Endothelial cell of hepatic sinusoid (primary cell): ENCODE measurements around the gene UBE4B.

Experiments
- in situ Hi-C: cut with HindIII; loops from 2 replicates; pipeline ENCODE4 v1.10.0; 2017; ENCODE audit warnings: low sequenced_read_pairs

Gene UBE4B

DNA sequence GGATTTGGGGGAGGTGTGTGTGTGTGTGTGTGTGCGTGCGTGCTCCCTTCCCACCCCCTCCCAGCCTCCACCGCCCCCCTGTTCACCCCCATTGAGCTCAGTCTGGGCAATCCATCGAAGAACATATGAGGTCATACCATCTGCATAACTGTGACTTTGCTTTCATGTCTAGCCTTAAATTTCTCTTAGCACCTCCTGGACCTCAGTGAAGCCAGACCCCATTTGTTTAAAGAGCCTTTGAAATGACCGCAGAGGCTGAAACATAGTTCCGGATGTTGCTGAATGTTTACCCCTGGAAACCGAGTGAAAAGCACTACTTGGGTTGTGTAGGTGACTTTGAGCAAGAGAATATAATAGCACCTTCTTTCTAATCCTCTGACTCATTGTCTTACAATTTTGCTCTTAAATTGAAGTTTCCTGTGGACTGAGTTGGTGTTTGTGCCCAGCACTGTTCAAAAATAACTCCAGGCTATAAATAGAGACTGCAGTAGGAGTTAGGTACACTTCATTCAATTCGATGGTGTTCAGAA lies 75.4 kb downstream of the UBE4B start:
- in situ Hi-C loops, result no loop called here

DNA sequence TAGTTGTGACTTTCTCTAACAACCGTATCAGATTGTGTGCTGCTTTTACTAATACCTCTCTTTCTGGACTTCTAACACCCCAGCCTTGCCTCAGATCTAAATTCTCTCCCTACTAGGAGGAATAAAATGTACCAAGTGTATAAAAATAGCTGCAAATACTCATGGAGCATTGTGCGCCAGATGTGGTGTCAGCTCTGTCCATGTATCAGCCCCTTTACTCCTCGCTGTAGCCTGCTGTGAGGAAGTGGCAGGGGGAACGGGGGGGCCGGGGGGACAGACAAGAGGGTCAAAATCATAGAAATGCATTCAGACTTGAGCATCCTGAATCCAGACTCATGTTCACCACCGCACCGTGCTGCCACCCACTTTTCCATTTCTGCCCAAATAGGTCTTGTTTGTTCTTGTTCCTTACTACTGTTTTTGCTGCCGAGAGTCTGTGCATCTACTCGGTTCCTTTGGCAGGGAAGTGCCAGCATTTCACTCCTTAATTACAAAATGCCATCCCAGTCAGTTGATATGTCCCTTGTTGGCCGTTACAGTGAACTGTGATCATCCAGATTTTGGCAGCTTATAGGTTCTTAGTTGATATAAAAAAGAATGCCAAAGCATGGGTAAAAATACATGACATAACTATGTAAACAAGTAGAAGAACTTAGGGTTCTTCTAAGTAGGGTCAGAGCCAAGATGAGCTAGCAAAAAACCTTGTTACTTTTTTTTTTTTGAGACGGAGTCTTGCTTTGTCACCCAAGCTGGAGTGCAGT lies 76.4 kb downstream of the UBE4B start:
- in situ Hi-C loops, result no loop called here

DNA sequence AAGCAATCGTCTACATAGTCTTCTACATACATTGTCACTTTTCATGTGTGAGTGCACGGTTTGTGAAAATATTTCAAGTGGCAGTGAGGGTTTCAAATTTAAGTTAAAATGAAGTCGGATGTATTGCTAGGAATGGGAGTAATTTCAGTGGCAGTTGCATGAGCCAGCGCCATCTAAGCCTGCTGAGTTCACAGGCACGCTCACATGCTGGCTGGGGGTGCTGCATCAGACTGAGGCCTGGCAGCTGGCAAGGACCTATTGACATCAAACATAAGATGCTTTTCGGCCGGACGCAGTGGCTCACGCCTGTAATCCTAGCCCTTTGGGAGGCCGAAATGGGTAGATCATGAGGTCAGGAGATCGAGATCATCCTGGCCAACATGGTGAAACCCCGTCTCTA lies 80.7 kb downstream of the UBE4B start:
- in situ Hi-C loops, result no loop called here

DNA sequence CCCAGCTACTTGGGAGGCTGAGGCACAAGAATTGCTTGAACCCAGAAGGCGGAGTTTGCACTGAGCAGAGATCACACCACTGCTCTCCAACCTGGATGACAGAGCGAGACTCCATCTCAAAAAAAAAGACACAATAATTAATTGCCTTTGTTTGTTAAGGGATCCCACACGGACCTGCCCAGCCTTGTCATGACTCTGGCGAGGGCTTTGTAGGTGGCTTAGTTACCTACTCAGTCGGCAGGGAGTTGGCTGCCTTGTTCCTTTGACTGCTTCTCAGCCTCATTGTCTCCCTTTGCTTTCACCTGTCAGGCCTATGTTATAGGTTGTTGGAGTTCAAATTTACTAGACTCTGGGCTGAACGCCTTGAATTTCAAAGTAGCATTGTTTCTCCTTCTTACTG lies 82.0 kb downstream of the UBE4B start:
- in situ Hi-C loops, result no loop called here

DNA sequence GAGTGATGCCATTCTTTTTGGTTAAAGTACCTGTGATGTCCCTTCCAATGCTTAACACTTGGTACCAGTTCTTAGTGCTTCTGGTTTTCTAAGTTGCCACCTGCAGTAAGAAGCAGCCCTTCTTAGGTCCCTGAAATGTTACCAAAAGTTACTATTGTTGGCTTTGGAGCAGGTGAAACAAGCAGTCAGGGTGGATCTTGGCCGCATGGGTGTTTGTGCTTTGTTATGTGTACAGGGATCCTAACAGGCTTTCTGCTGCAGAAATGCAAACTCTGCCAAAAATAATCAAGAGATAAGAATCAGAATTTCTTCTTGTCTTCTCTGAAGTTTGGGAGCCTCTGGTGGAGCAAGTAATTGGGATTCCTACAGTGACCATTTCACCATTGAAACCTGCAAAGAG lies 84.4 kb downstream of the UBE4B start:
- in situ Hi-C loops, result no loop called here

GRCh38 chr1:10117865-10118264 lies 85.1 kb downstream of the UBE4B start:
- in situ Hi-C loops, result no loop called here

GRCh38 chr1:10121688-10122087 lies 88.9 kb downstream of the UBE4B start:
- in situ Hi-C loops, result no loop called here

GRCh38 chr1:10122926-10123325 lies 90.2 kb downstream of the UBE4B start:
- in situ Hi-C loops, result no loop called here

DNA sequence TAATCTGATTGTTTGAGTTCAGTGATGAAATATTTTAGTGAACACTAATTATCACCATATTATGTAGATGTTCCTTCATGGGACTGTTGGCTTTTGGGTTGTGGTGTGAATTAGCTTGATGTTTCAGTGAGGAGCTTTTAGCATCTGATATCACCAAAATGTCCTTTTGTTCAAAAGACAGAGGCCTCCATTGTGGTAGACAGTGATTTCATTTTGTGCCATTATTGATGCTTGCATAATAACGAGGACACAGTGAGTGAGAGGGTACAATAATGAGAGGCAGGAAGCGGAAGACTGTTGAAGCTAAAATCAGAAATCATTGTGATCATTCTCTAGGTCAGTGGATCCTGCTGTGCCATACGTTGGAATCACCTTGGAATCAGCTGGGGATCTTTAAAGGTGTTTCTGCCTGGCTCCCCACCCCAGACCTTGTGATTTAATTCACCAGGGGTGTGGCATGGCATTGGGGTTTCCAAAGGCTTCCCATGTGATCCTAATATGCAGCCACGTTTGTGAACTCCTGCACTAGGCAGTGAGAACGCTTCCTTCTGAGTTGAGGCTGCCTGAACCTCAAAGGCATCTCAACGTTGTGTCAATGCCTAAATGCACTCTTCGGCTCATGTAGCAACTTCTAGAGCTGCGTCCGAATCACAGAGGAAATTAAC lies 95.5 kb downstream of the UBE4B start:
- in situ Hi-C loops, result no loop called here

DNA sequence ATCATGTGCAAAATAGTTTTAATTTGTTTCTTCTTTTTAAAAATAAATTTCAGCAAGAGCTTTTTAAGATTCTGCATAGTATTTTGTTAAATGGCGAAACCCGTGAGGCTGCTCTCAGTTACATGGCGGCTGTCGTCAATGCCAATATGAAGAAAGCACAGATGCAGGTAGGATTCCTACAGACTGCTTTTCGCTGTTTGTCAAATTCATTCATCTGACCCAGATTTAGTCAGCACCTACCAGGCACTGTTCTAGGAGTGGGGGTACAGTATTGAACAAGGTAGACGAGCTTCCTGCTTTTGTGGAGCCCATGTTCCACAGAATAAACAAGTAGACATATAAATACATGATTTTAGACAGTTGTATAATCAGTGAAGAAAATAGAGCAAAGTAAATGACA lies 99.6 kb downstream of the UBE4B start:
- in situ Hi-C loops, result no loop called here

GRCh38 chr1:10132852-10133251 lies 100.1 kb downstream of the UBE4B start:
- in situ Hi-C loops, result no loop called here

DNA sequence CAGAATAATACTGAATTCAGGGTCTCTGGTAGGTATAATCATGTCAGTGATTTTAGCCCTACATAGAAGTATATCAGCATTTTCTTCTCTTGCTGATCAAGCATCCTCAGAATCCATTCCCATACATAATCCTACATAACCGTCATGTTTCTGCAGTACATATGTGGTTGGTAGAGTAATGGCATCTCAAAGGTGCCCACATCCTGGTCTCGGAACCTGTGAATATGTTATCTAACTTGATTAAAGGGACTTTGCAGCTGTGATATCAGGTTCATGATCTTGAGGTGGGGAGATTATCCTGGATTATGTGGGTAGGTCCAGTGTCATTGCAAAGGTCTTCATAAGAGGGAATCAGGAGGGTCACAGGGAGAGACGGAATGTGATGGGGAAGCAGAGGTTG lies 108.2 kb downstream of the UBE4B start:
- in situ Hi-C loops, result no loop called here

GRCh38 chr1:10143961-10144485 lies 111.3 kb downstream of the UBE4B start:
- in situ Hi-C loops, result no loop called here

DNA sequence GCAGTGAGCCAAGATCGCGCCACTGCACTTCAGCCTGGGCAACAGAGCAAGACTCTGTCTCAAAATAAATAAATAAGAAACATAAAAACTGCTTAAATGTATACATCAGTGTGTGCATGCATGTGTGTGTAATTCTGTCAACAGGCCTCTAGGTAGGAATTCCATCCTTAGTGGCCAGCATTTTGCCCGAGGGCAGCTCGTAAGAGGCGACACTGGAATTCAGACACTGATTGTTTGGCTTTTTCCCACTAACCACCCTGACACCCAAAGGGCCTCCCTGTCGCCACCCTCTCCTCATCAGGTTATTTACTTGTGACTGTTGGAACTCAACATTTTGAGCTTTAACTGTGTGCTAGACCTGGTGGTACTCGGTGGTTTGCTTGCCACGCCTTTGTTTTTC lies 113.6 kb downstream of the UBE4B start:
- in situ Hi-C loops, result no loop called here

GRCh38 chr1:10149231-10149630 lies 116.5 kb downstream of the UBE4B start:
- in situ Hi-C loops, result no loop called here

DNA sequence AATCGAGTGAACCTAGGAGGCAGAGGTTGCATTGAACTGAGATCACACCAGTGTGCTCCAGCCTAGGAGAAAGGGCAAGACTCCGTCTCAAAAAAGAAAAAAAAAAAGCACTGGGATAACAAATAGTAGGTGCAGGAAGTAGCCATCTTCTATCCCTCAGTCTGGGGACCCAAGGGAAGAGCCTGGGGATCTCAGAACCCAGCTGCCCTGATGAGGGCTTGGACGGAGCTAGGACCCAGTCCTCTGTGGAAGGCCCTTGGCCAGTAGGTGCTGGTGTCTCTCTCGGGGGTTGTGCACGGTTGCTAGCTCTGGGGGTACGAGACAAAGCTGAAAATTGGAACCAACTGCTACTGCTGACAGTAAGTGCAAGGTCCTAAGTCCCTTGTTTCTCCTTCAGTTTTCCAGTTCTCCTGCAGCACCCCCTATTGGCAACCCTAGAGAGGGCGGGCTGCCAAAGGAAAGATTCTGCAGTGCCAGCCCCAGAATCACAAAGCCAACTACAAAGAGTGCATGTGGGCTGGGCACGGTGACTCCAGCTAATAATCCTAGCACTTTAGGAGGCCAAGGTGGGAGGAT lies 120.0 kb downstream of the UBE4B start:
- in situ Hi-C loops, result no loop called here

DNA sequence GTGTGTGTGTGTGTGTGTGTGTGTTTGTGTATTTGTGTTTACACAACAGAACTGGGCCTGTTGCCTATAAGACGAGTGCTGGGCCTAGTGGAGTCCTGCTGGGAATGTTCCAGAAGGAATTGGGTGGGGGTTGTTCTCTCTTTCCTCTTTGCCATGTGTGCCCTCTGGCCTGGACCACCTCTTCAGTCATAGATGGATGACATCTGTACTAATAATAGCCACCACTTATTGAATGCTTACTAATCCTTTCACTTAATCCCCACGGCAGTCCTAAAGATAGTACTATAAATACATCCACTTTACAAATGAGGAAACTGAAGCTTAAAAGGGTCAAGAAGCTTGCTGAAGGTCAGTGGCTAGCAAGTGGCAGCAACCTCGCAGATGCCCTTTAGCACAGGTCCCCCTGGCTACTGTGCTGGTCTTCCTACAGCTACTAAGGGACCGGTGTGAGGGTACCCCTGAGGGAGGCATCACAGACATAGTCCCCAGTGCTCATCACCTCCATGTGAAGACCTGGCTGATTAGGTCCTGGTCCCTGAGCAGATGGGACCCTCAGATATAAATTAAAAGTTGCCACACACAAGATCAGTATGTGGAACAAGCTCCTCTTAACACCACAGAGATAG lies 122.4 kb downstream of the UBE4B start:
- in situ Hi-C loops, result no loop called here

DNA sequence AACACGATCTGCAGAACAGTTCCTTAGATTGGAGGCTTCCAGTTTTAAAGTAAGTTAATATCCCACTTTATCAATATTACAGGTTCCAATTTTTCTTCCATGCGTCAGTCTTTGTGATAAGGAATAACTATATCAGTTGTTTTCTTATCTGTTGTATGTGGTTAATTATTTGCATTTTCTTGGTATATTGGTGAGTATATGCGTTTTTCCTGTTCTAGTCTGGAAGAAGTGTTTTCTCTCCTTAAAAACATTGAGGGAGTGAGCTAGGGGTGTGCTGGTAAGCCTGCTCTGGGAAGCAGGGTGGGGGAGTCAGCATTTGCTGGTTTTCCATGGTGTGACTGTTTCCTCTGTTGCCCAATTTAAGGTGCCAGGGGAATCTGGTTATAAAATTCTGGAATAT lies 127.4 kb downstream of the UBE4B start:
- in situ Hi-C loops, result no loop called here

- in situ Hi-C loops, result no loop called here
Observed at GRCh38 chr1:10160907-10161490, 128.2 kb downstream of the UBE4B start.

- in situ Hi-C loops, result no loop called here
Observed at GRCh38 chr1:10161541-10162290, 129.0 kb downstream of the UBE4B start.
